BE2C (cell line): ENCODE data around the gene FRMPD4.

ENCODE experiments used
- DNase-seq: peaks from one replicate; pipeline ENCODE4 v3.0.0-alpha.2; 2020
- H3K27me3 ChIP-seq: fragments of 250-450 bp; sonication (Bioruptor Pico); 2 replicates; pipeline ENCODE4 v1.5.1; 2020; ENCODE audit warnings: mild to moderate bottlenecking
- H3K36me3 ChIP-seq: fragments of 250-450 bp; sonication (Bioruptor Pico); 2 replicates; pipeline ENCODE4 v1.5.1; 2020; ENCODE audit warnings: mild to moderate bottlenecking
- H3K4me1 ChIP-seq: fragments of 250-450 bp; sonication (Bioruptor Pico); 2 replicates; pipeline ENCODE4 v1.5.1; 2020
- H3K4me3 ChIP-seq: 2 replicates; pipeline ENCODE4 v1.5.1; 2011; ENCODE audit warnings: low read depth, low read length
- H3K9me3 ChIP-seq: fragments of 250-450 bp; sonication (Bioruptor Pico); 2 replicates; pipeline ENCODE4 v1.5.1; 2020
- CTCF ChIP-seq: IDR thresholded peaks from 2 replicates; pipeline ENCODE4 v1.5.1; 2012; ENCODE audit warnings: mild to moderate bottlenecking, low read depth, low read length

The FRMPD4 gene

GRCh38 chrX:12297353-12297752 lies 159.1 kb downstream of the FRMPD4 start:
- Histone ChIP-seq H3K9me3 (no peaks in the 10 kb centered on the region), H3K4me1 (no peaks in the 10 kb centered on the region), H3K4me3 (no peak overlapping the region), H3K27me3 (no peaks in the 10 kb centered on the region), H3K36me3 (no peaks in the 10 kb centered on the region)
- TF ChIP-seq CTCF, result no peak
- no peak for DNase-seq

GRCh38 chrX:12301288-12301687 lies 163.0 kb downstream of the FRMPD4 start:
- Histone ChIP-seq H3K9me3 (no peaks in the 10 kb centered on the region), H3K36me3 (no peaks in the 10 kb centered on the region), H3K4me3 (no peak overlapping the region), H3K27me3 (no peaks in the 10 kb centered on the region), H3K4me1 (no peaks in the 10 kb centered on the region)
- no peak for DNase-seq
- TF ChIP-seq CTCF, result no peak

GRCh38 chrX:12304261-12304660 lies 166.0 kb downstream of the FRMPD4 start:
- DNase-seq, result no peak
- Histone ChIP-seq H3K27me3 (no peaks in the 10 kb centered on the region), H3K4me1 (no peaks in the 10 kb centered on the region), H3K4me3 (no peak overlapping the region), H3K9me3 (no peaks in the 10 kb centered on the region), H3K36me3 (no peaks in the 10 kb centered on the region)
- TF ChIP-seq CTCF, result no peak

- Histone ChIP-seq H3K9me3 (no peaks in the 10 kb centered on the region), H3K4me1 (no peaks in the 10 kb centered on the region), H3K27me3 (no peaks in the 10 kb centered on the region), H3K36me3 (no peaks in the 10 kb centered on the region), H3K4me3 (no peak overlapping the region)
- no peak for TF ChIP-seq CTCF
- no peak for DNase-seq
Observed at GRCh38 chrX:12307961-12308360, 169.7 kb downstream of the FRMPD4 start.

- H3K9me3 ChIP-seq, result no peaks in the 10 kb centered on the region
- H3K4me1 ChIP-seq, result no peaks in the 10 kb centered on the region
- H3K27me3 ChIP-seq, result no peaks in the 10 kb centered on the region
- no peaks in the 10 kb centered on the region for H3K36me3 ChIP-seq
- no peak overlapping the region for H3K4me3 ChIP-seq
- DNase-seq, result no peak
- no peak for TF ChIP-seq CTCF
Observed at GRCh38 chrX:12308420-12308819, 170.1 kb downstream of the FRMPD4 start.

GRCh38 chrX:12309040-12309743 lies 170.9 kb downstream of the FRMPD4 start:
- Histone ChIP-seq H3K27me3 (no peaks in the 10 kb centered on the region), H3K36me3 (no peaks in the 10 kb centered on the region), H3K9me3 (no peaks in the 10 kb centered on the region), H3K4me3 (no peak overlapping the region), H3K4me1 (no peaks in the 10 kb centered on the region)
- no peak for TF ChIP-seq CTCF
- DNase-seq, result no peak
